Stimulated activated CD8-positive, alpha-beta memory T cell treated with anti-CD3 and anti-CD28 coated beads, Interleukin-7, amount 100 ng/mL, for 4 hours (primary cell): ENCODE results near the gene MACROD2.

Experiments used
- DNase-seq, 2 donors: peaks; one replicate each; pipeline ENCODE4 v3.0.0-alpha.2; 2020; ENCODE audit warnings: low read depth in 2 of 2

Gene MACROD2

GRCh38 chr20:14758356-14758755, 763.0 kb downstream of the MACROD2 start:
- no peak for DNase-seq

GRCh38 chr20:14759979-14760378, 764.7 kb downstream of the MACROD2 start:
- no peak for DNase-seq

GRCh38 chr20:14761903-14762302, 766.6 kb downstream of the MACROD2 start:
- DNase-seq: no peak

- DNase-seq: no peak
These were observed 769.4 kb downstream of the MACROD2 start for GRCh38 chr20:14764511-14765369.

- no peak for DNase-seq
These were observed 770.0 kb downstream of the MACROD2 start for GRCh38 chr20:14765370-14765701.

GRCh38 chr20:14773486-14773885, 778.2 kb downstream of the MACROD2 start:
- DNase-seq: no peak

GRCh38 chr20:14775778-14776177, 780.5 kb downstream of the MACROD2 start:
- DNase-seq: no peak

- no peak for DNase-seq
These were observed 782.3 kb downstream of the MACROD2 start for GRCh38 chr20:14777591-14777990.

- DNase-seq: no peak
These were observed 782.8 kb downstream of the MACROD2 start for GRCh38 chr20:14778096-14778495.

GRCh38 chr20:14778875-14779274, 783.6 kb downstream of the MACROD2 start:
- DNase-seq: no peak

GRCh38 chr20:14780508-14780907, 785.2 kb downstream of the MACROD2 start:
- DNase-seq: no peak

- DNase-seq: no peak
These were observed 787.4 kb downstream of the MACROD2 start for GRCh38 chr20:14782731-14783130.

GRCh38 chr20:14783766-14784165, 788.5 kb downstream of the MACROD2 start:
- no peak for DNase-seq

- DNase-seq: no peak
These were observed 789.9 kb downstream of the MACROD2 start for GRCh38 chr20:14785065-14785743.

GRCh38 chr20:14790190-14790589, 794.9 kb downstream of the MACROD2 start:
- no peak for DNase-seq

GRCh38 chr20:14790771-14791620, 795.7 kb downstream of the MACROD2 start:
- no peak for DNase-seq

- no peak for DNase-seq
These were observed 797.6 kb downstream of the MACROD2 start for GRCh38 chr20:14792915-14793314.

GRCh38 chr20:14799545-14800216, 804.4 kb downstream of the MACROD2 start:
- DNase-seq: no peak

- DNase-seq: no peak
These were observed 805.5 kb downstream of the MACROD2 start for GRCh38 chr20:14800707-14801425.

GRCh38 chr20:14801591-14802325, 806.4 kb downstream of the MACROD2 start:
- DNase-seq: no peak
